ENCODE data around the gene MRPS25. TPM values are rescaled to one million over a fixed set of nuclear protein-coding genes. Genes with fewer than 3 reads are reported as not detected.
"Not testable (repeated sequence)": the region's sequence is repeated elsewhere in the genome, so short reads cannot be mapped to it uniquely, and the experiment has no call there.

The MRPS25 gene
- total and polyA plus RNA-seq, 2 experiments from 2014 or later, result 47.9 to 75.0 TPM

GRCh38 chr3:15010664-15011063 is 54.5 kb downstream of the MRPS25 start (continued):
- TF ChIP-seq ZNF114 (CRISPR knock-in tag; IDR thresholded peaks at IDR 0.05) (no peak), JUNB (IDR thresholded peaks at IDR 0.05; ENCODE audit: unreplicated experiment) (no peak)

- no peaks in the 10 kb centered on the region for H3K27me3 Mint-ChIP-seq (ENCODE audit: insufficient read depth, low read depth, poor library complexity)
- Histone ChIP-seq H3K9me2 (ENCODE audit: insufficient read depth) (no peaks in the 10 kb centered on the region), H3K4me1 (ENCODE audit: insufficient read depth) (no peaks in the 10 kb centered on the region), H3K79me2 (replicated peaks; ENCODE audit: insufficient read depth) (peaks cover 3% of the 10 kb centered on the region; the same call in 1 of the 2 replicates), H3K27me3 (ENCODE audit: insufficient read depth) (no peaks in the 10 kb centered on the region), H3F3A (replicated peaks; ENCODE audit: low read depth) (no peaks in the 10 kb centered on the region), H4K20me1 (replicated peaks; ENCODE audit: insufficient read depth) (peaks cover 28% of the 10 kb centered on the region), H3K4me3 (no peak overlapping the region), H3K4me2 (no peak overlapping the region), H2AFZ (no peak overlapping the region), H3K27ac (ENCODE audit: low read depth) (no peak overlapping the region), H3K36me3 (ENCODE audit: insufficient read depth) (peaks cover 2% of the 10 kb centered on the region)
- H3K36me3 Mint-ChIP-seq (ENCODE audit: low read depth), result peaks cover 28% of the 10 kb centered on the region
- TF ChIP-seq POLR2AphosphoS5 (IDR thresholded peaks at IDR 0.05; ENCODE audit: low read depth), result no peak
- TF ChIP-seq ZNF114 (CRISPR knock-in tag; IDR thresholded peaks at IDR 0.05), result no peak
- no peak for TF ChIP-seq CREB1 (CRISPR knock-in tag; IDR thresholded peaks at IDR 0.05; ENCODE audit: low read depth)
- TF ChIP-seq CTCF (conservative IDR thresholded peaks at IDR 0.05; ENCODE audit: low read depth in 2 of 2), result no peak
- ATAC-seq (no peak), DNase-seq (ENCODE audit: low spot score) (no peak)
- H3K27ac Mint-ChIP-seq, result no peak overlapping the region
- no peaks in the 10 kb centered on the region for H3K4me1 Mint-ChIP-seq
- no peaks in the 10 kb centered on the region for H3K9me3 Mint-ChIP-seq
- H3K4me3 Mint-ChIP-seq, result no peak overlapping the region
These were observed 55.9 kb downstream of the MRPS25 start for GRCh38 chr3:15009167-15009566.

GRCh38 chr3:15007681-15008141 is 57.4 kb downstream of the MRPS25 start:
- Histone ChIP-seq H3K4me3 (no peak overlapping the region), H3K36me3 (ENCODE audit: insufficient read depth) (no peaks in the 10 kb centered on the region; the same call in 1 of the 2 replicates), H3K27me3 (ENCODE audit: insufficient read depth) (no peaks in the 10 kb centered on the region), H3K4me2 (no peak overlapping the region), H3K79me2 (replicated peaks; ENCODE audit: insufficient read depth) (peaks cover 17% of the 10 kb centered on the region), H4K20me1 (replicated peaks; ENCODE audit: insufficient read depth) (peaks cover 21% of the 10 kb centered on the region), H2AFZ (no peak overlapping the region), H3F3A (replicated peaks; ENCODE audit: low read depth) (no peaks in the 10 kb centered on the region), H3K4me1 (ENCODE audit: insufficient read depth) (0 out of 2 replicates have a peak, but pooled peaks cover 5% of the 10 kb centered on the region), H3K9me2 (ENCODE audit: insufficient read depth) (no peaks in the 10 kb centered on the region), H3K27ac (ENCODE audit: low read depth) (no peak overlapping the region)
- Mint-ChIP-seq H3K4me3 (no peak overlapping the region), H3K9me3 (no peaks in the 10 kb centered on the region), H3K4me1 (peaks cover 7% of the 10 kb centered on the region; the same call in 2 of the 3 replicates), H3K27me3 (ENCODE audit: insufficient read depth, low read depth, poor library complexity) (no peaks in the 10 kb centered on the region), H3K27ac (no peak overlapping the region), H3K36me3 (ENCODE audit: low read depth) (peaks cover 27% of the 10 kb centered on the region)
- TF ChIP-seq ZNF331 (CRISPR knock-in tag; IDR thresholded peaks at IDR 0.05; ENCODE audit: low read depth) (no peak), EZH2phosphoT487 (IDR thresholded peaks at IDR 0.05; ENCODE audit: unreplicated experiment) (no peak), POLR2AphosphoS5 (IDR thresholded peaks at IDR 0.05; ENCODE audit: low read depth) (no peak), REST (IDR thresholded peaks at IDR 0.05; ENCODE audit: unreplicated experiment) (no peak)
- no peak for ATAC-seq
- no peak for DNase-seq (ENCODE audit: low spot score)

DNA sequence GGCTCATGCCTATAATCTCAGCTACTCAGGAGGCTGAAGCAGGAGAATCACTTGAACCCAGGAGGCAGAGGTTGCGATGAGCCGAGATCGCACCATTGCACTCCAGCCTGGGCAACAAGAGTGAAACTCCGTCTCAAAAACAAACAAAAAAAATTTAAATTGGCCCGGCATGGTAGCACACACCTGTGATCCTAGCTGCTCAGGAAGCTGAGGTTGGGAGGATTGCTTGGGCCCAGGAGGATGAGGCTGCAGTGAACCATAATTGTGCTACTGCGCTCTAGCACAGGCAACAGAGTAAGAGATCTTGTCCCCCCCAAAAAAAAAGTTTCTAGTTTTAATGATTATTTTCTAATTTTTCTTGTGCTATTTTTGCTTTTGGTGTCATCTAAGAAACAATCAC is 65.9 kb downstream of the MRPS25 start:
- not testable (repeated sequence) for H3K4me3 Mint-ChIP-seq; H3K4me1 Mint-ChIP-seq; H3K9me2 ChIP-seq (ENCODE audit: insufficient read depth); H3K27me3 ChIP-seq (ENCODE audit: insufficient read depth); H2AFZ ChIP-seq; H3F3A ChIP-seq (replicated peaks; ENCODE audit: low read depth); ATAC-seq; DNase-seq (ENCODE audit: low spot score); H3K27ac Mint-ChIP-seq; H3K4me1 ChIP-seq (ENCODE audit: insufficient read depth); H3K27me3 Mint-ChIP-seq (ENCODE audit: insufficient read depth, low read depth, poor library complexity); H3K36me3 ChIP-seq (ENCODE audit: insufficient read depth); H3K9me3 Mint-ChIP-seq; H3K4me3 ChIP-seq; H3K4me2 ChIP-seq; H3K27ac ChIP-seq (ENCODE audit: low read depth)
- peaks cover 28% of the 10 kb centered on the region for H3K36me3 Mint-ChIP-seq (ENCODE audit: low read depth)
- Histone ChIP-seq H4K20me1 (replicated peaks; ENCODE audit: insufficient read depth) (peaks cover 25% of the 10 kb centered on the region), H3K79me2 (replicated peaks; ENCODE audit: insufficient read depth) (peaks cover 88% of the 10 kb centered on the region)

Data from GM23338 (cell line).